H9 (cell line): ENCODE data around the gene TMEM254. TPM values are rescaled to one million over a fixed set of nuclear protein-coding genes. Genes with fewer than 3 reads are reported as not detected.

ENCODE experiments used
- DNase-seq: peaks from one replicate; pipeline ENCODE4 v3.0.0-alpha.2; 2017
- H2AFZ ChIP-seq: one replicate; pipeline ENCODE4 v1.6.1; 2013; ENCODE audit warnings: mild to moderate bottlenecking, low read length, control low read depth, moderate library complexity
- H2AK5ac ChIP-seq: 2 replicates; pipeline ENCODE4 v1.6.1; 2013; ENCODE audit warnings: low read length, control low read depth, mixed read lengths; ENCODE audit not compliant: insufficient read length
- H2BK120ac ChIP-seq: one replicate; pipeline ENCODE4 v1.6.1; 2013; ENCODE audit warnings: low read depth, mild to moderate bottlenecking, low read length, control low read depth, inconsistent platforms; ENCODE audit not compliant: poor library complexity, severe bottlenecking
- H2BK12ac ChIP-seq: 2 replicates; pipeline ENCODE4 v1.6.1; 2013; ENCODE audit warnings: low read length, control low read depth, mixed read lengths, low read depth; ENCODE audit not compliant: insufficient read length
- H2BK15ac ChIP-seq: 2 replicates; pipeline ENCODE4 v1.6.1; 2013; ENCODE audit warnings: low read depth, low read length, control low read depth
- H2BK20ac ChIP-seq: one replicate; pipeline ENCODE4 v1.6.1; 2013; ENCODE audit warnings: low read depth, mild to moderate bottlenecking, low read length, control low read depth, inconsistent platforms; ENCODE audit not compliant: poor library complexity, severe bottlenecking
- H2BK5ac ChIP-seq: 2 replicates; pipeline ENCODE4 v1.6.1; 2013; ENCODE audit warnings: low read length, control low read depth, mixed read lengths; ENCODE audit not compliant: insufficient read length
- H3K14ac ChIP-seq: 2 replicates; pipeline ENCODE4 v1.6.1; 2013; ENCODE audit warnings: low read length, control low read depth; ENCODE audit not compliant: insufficient read depth
- H3K18ac ChIP-seq: 2 replicates; pipeline ENCODE4 v1.6.1; 2013; ENCODE audit warnings: low read depth, mild to moderate bottlenecking, mixed read lengths, low read length, control low read depth; ENCODE audit not compliant: insufficient read length
- H3K23ac ChIP-seq: 2 replicates; pipeline ENCODE4 v1.6.1; 2013; ENCODE audit warnings: low read length, control low read depth, mixed read lengths, low read depth; ENCODE audit not compliant: insufficient read length
- H3K23me2 ChIP-seq: 2 replicates; pipeline ENCODE4 v1.6.1; 2013; ENCODE audit warnings: low read depth, mild to moderate bottlenecking, mixed read lengths, low read length, control low read depth; ENCODE audit not compliant: insufficient read length, poor library complexity, severe bottlenecking
- H3K27ac ChIP-seq: 2 replicates; pipeline ENCODE4 v1.5.1; 2013; ENCODE audit warnings: low read length, control low read depth, mixed read lengths, low read depth; ENCODE audit not compliant: insufficient read length
- H3K27me3 ChIP-seq: 2 replicates; pipeline ENCODE4 v1.6.1; 2013; ENCODE audit warnings: low read length, control low read depth, inconsistent platforms; ENCODE audit not compliant: insufficient read depth
- H3K4ac ChIP-seq: 2 replicates; pipeline ENCODE4 v1.6.1; 2013; ENCODE audit warnings: low read depth, mild to moderate bottlenecking, control low read depth, inconsistent platforms, low read length, moderate library complexity
- H3K4me1 ChIP-seq: 2 replicates; pipeline ENCODE4 v1.6.1; 2013; ENCODE audit warnings: low read length, control low read depth, inconsistent platforms; ENCODE audit not compliant: insufficient read depth
- H3K4me2 ChIP-seq: 2 replicates; pipeline ENCODE4 v1.6.1; 2013; ENCODE audit warnings: low read length, control low read depth, mixed read lengths; ENCODE audit not compliant: insufficient read length, insufficient read depth
- H3K56ac ChIP-seq: 2 replicates; pipeline ENCODE4 v1.6.1; 2013; ENCODE audit warnings: low read depth, mild to moderate bottlenecking, mixed read lengths, low read length, control low read depth; ENCODE audit not compliant: insufficient read length
- H3K79me1 ChIP-seq: 2 replicates; pipeline ENCODE4 v1.6.1; 2013; ENCODE audit warnings: low read depth, mild to moderate bottlenecking, moderate library complexity, low read length, control low read depth, inconsistent platforms; ENCODE audit not compliant: insufficient read depth, poor library complexity, severe bottlenecking
- H3K79me2 ChIP-seq: 2 replicates; pipeline ENCODE4 v1.6.1; 2013; ENCODE audit warnings: low read length, control low read depth, inconsistent platforms; ENCODE audit not compliant: insufficient read depth
- H3K9ac ChIP-seq: 2 replicates; pipeline ENCODE4 v1.6.1; 2013; ENCODE audit warnings: low read length, control low read depth, mixed read lengths; ENCODE audit not compliant: insufficient read length; ENCODE audit errors: extremely low read depth
- H3K9me3 ChIP-seq: one replicate; pipeline ENCODE4 v1.6.1; 2013; ENCODE audit warnings: low read depth, low read length, inconsistent platforms; ENCODE audit not compliant: control insufficient read depth
- H3T11ph ChIP-seq: one replicate; pipeline ENCODE4 v1.6.1; 2013; ENCODE audit warnings: mild to moderate bottlenecking, low read length, control low read depth, inconsistent platforms
- H4K20me1 ChIP-seq: one replicate; pipeline ENCODE4 v1.6.1; 2013; ENCODE audit not compliant: control insufficient read depth, insufficient read length, insufficient read depth
- H4K5ac ChIP-seq: 2 replicates; pipeline ENCODE4 v1.6.1; 2013; ENCODE audit warnings: low read depth, mild to moderate bottlenecking, mixed read lengths, low read length, control low read depth; ENCODE audit not compliant: insufficient read length
- H4K8ac ChIP-seq: replicated peaks from 2 replicates; pipeline ENCODE4 v1.6.1; 2013; ENCODE audit warnings: low read length, control low read depth, mixed read lengths, low read depth; ENCODE audit not compliant: insufficient read length
- H4K91ac ChIP-seq: 2 replicates; pipeline ENCODE4 v1.6.1; 2013; ENCODE audit warnings: low read depth, mild to moderate bottlenecking, moderate library complexity, mixed read lengths, low read length, control low read depth; ENCODE audit not compliant: insufficient read length
- H3K27ac Mint-ChIP-seq, 3 experiments: 2 replicates in 2 of 3; 3 replicates in 1 of 3; pipeline ENCODE4 v1.8.0; 2020 to 2021; ENCODE audit warnings: mixed read lengths in 3 of 3, mild to moderate bottlenecking in 1 of 3, moderate library complexity in 1 of 3
- H3K27me3 Mint-ChIP-seq: 2 replicates; pipeline ENCODE4 v1.8.0; 2021; ENCODE audit warnings: low read depth, mild to moderate bottlenecking, moderate library complexity, mixed read lengths
- H3K36me3 Mint-ChIP-seq, 3 experiments: 2 replicates in 2 of 3; 3 replicates in 1 of 3; pipeline ENCODE4 v1.8.0; 2020 to 2021; ENCODE audit warnings: low read depth in 3 of 3, mixed read lengths in 3 of 3; ENCODE audit not compliant: insufficient read depth in 1 of 3
- H3K4me1 Mint-ChIP-seq, 2 experiments: 2 replicates each; pipeline ENCODE4 v1.8.0; 2020; ENCODE audit warnings: mixed read lengths in 2 of 2
- H3K4me3 Mint-ChIP-seq, 2 experiments: 2 replicates in 1 of 2; 3 replicates in 1 of 2; pipeline ENCODE4 v1.8.0; 2020 to 2021; ENCODE audit warnings: mild to moderate bottlenecking in 2 of 2, mixed read lengths in 2 of 2, moderate library complexity in 1 of 2
- H3K9me3 Mint-ChIP-seq, 2 experiments: 2 replicates in 1 of 2; 3 replicates in 1 of 2; pipeline ENCODE4 v1.8.0; 2020; ENCODE audit warnings: mild to moderate bottlenecking in 2 of 2, mixed read lengths in 2 of 2, moderate library complexity in 1 of 2
- WGBS: extraction: QIAGEN DNeasy Blood & Tissue Kit; methylation state at CpG from one replicate; pipeline ENCODE4 v1.1.7; 2013; ENCODE audit warnings: missing lambda C conversion rate, low lambda C conversion rate, mixed read lengths; ENCODE audit not compliant: insufficient read length; ENCODE audit errors: extremely low coverage; 5-methylcytosine and 5-hydroxymethylcytosine counted together
- long read RNA-seq: library from polyadenylated mRNA; unstranded; transcript quantifications from one replicate; pipeline ENCODE4 v2.0.0, GENCODE V29; 2020
- total RNA-seq: library from RNA; stranded (reverse); gene quantifications from 2 replicates; pipeline ENCODE4 v1.2.1, GENCODE V29; 2021
- TF ChIP-seq, protein P1 (sequence below): fragments of 200-600 bp; sonication (generic); conservative IDR thresholded peaks from 3 replicates; pipeline ENCODE4 v1.8.0; 2021; ENCODE audit warnings: antibody characterized with exemption, mild to moderate bottlenecking

TMEM254 gene, protein sequence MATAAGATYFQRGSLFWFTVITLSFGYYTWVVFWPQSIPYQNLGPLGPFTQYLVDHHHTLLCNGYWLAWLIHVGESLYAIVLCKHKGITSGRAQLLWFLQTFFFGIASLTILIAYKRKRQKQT
- 19.5 and 20.3 TPM in 2 replicates for total RNA-seq
- long read RNA-seq, transcript TMEM254-207 (5 exons, 847 nt), result minor isoform, 9 of 140 reads
- long read RNA-seq, transcript TMEM254-210 (4 exons, 824 nt), result minor isoform, 6 of 140 reads
- long read RNA-seq, transcript TMEM254-205 (4 exons, 2,042 nt), result major isoform, 102 of 140 reads
- long read RNA-seq, partial matches to known transcripts, result 0 of 140 reads
- long read RNA-seq, other reads (novel, unspliced or antisense), result 16 of 140 reads

DNA sequence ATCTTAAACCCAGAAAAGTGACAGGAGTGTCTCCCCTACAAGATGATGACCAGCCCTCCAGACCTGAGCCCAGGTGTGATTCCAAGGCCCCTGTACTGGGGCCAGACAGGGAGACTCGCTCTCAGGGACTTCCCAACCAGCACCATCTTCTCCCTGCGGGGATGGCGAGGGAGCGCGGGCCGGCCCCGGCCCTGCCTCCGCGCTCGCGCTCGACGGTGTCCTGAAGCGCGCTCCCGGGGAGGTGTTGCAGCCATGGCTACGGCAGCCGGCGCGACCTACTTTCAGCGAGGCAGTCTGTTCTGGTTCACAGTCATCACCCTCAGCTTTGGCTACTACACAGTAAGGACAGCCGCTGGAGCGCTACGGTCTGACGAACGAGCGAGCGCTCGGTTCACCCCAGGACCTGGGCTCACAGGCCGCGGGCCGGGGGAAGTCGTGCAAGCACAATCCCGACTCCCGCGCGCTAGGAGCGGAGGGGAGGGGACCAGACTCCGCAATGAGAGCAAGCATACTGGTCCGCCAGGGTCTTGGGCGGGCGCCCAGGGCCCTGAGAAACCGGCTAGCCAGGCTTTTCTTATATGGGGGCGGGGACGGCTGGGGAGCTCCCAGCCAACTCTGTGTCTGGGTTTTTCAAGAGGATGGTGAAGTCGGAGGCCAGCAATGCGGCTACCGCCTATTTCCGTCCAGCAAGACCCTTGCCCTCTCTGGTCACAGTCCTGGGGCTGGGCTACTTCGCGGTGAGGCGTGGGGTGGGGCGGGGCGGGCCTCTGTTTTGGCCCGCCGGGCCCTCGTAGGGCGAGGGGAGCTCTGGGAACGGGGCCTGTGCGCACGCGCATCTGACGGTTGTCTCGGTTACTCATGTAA lies at the start of gene TMEM254:
Gene TMEM254 (plus strand): TSS at position 218 of the 864 bp plus-strand sequence. CDS start 35 bp downstream, at position 253.
- H3K79me1 ChIP-seq, result no peaks in the 10 kb centered on the region

More for the DNA sequence above, at the start of gene TMEM254:
- H2BK20ac ChIP-seq, result no peak within 1 kb of the TSS
- no peak within 1 kb of the TSS for H4K8ac ChIP-seq
- no peak within 1 kb of the TSS for H3T11ph ChIP-seq
- H4K20me1 ChIP-seq, result no peaks in the 10 kb centered on the region
- TF ChIP-seq, protein P1, sequence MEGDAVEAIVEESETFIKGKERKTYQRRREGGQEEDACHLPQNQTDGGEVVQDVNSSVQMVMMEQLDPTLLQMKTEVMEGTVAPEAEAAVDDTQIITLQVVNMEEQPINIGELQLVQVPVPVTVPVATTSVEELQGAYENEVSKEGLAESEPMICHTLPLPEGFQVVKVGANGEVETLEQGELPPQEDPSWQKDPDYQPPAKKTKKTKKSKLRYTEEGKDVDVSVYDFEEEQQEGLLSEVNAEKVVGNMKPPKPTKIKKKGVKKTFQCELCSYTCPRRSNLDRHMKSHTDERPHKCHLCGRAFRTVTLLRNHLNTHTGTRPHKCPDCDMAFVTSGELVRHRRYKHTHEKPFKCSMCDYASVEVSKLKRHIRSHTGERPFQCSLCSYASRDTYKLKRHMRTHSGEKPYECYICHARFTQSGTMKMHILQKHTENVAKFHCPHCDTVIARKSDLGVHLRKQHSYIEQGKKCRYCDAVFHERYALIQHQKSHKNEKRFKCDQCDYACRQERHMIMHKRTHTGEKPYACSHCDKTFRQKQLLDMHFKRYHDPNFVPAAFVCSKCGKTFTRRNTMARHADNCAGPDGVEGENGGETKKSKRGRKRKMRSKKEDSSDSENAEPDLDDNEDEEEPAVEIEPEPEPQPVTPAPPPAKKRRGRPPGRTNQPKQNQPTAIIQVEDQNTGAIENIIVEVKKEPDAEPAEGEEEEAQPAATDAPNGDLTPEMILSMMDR, result no peak
- no peak within 1 kb of the TSS for H2BK15ac ChIP-seq
- no peak within 1 kb of the TSS for H2BK5ac ChIP-seq
- peak within 1 kb of the TSS; percentile 79 for H3K9ac ChIP-seq
- no peak within 1 kb of the TSS for H4K5ac ChIP-seq
- peak within 1 kb of the TSS; percentile 89 for H3K14ac ChIP-seq
- H3K27ac ChIP-seq, result peak within 1 kb of the TSS; percentile 19
- H2AK5ac ChIP-seq, result no peak within 1 kb of the TSS
- H2BK12ac ChIP-seq, result no peak within 1 kb of the TSS
- no peaks in the 10 kb centered on the region for H3K79me2 ChIP-seq
- Mint-ChIP-seq H3K27me3 (no peaks in the 10 kb centered on the region), H3K4me3 (peak within 1 kb of the TSS; percentile 92), H3K27ac (peak within 1 kb of the TSS; percentile 93 to 96 (median 94)), H3K36me3 (peaks cover 0 to 3% (median 3%) of the 10 kb centered on the region in 3 experiments; a peak in 3 of 7 replicates), H3K9me3 (no peaks in the 10 kb centered on the region; a peak in 1 of 5 replicates), H3K4me1 (peaks cover 17 to 18% of the 10 kb centered on the region in 2 experiments)
- WGBS, result no CpG with 5 or more reads among the region's 64 CpGs
- peak within 1 kb of the TSS; percentile 19 for H2AFZ ChIP-seq
- H4K91ac ChIP-seq, result no peak within 1 kb of the TSS
- H3K9me3 ChIP-seq, result no peaks in the 10 kb centered on the region
- H3K27me3 ChIP-seq, result no peaks in the 10 kb centered on the region
- H3K18ac ChIP-seq, result peak within 1 kb of the TSS; percentile 80
- DNase-seq, result peak; percentile 89
- no peaks in the 10 kb centered on the region for H3K4me1 ChIP-seq
- H3K4me2 ChIP-seq, result peak within 1 kb of the TSS; percentile 97
- H3K23ac ChIP-seq, result no peak within 1 kb of the TSS
- H3K56ac ChIP-seq, result no peak within 1 kb of the TSS
- no peak within 1 kb of the TSS for H2BK120ac ChIP-seq
- H3K23me2 ChIP-seq, result no peaks in the 10 kb centered on the region
- H3K4ac ChIP-seq, result no peak within 1 kb of the TSS
